GM12874 (cell line): Measurements from ENCODE around the gene C18orf63.

ENCODE experiments used
- TF ChIP-seq, protein P1 (sequence below): IDR thresholded peaks from 2 replicates; pipeline ENCODE4 v1.5.1; 2011; ENCODE audit warnings: low read depth, mild to moderate bottlenecking, control low read depth, low read length, moderate library complexity; ENCODE audit not compliant: insufficient read depth

Gene C18orf63

DNA sequence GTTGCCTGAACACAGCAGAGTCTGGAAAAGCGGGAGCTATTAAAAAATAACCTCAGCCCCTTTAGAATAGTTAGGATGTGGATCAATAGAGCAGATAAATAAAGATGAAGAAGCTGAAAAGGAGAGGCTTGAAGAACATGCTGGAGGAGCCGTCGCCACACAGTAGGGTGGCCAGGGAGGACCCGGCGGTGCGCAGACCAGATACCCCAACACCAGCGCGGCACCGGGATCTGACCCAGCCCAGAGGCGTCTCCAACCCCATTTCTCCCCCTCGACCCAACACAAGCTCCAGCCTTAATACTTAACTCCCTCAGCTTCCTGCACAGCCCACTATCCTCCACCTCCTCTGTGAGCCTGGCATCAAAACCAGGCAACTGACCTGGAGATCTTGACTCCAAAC is 39.9 kb upstream of the C18orf63 start:
- TF ChIP-seq, protein P1, sequence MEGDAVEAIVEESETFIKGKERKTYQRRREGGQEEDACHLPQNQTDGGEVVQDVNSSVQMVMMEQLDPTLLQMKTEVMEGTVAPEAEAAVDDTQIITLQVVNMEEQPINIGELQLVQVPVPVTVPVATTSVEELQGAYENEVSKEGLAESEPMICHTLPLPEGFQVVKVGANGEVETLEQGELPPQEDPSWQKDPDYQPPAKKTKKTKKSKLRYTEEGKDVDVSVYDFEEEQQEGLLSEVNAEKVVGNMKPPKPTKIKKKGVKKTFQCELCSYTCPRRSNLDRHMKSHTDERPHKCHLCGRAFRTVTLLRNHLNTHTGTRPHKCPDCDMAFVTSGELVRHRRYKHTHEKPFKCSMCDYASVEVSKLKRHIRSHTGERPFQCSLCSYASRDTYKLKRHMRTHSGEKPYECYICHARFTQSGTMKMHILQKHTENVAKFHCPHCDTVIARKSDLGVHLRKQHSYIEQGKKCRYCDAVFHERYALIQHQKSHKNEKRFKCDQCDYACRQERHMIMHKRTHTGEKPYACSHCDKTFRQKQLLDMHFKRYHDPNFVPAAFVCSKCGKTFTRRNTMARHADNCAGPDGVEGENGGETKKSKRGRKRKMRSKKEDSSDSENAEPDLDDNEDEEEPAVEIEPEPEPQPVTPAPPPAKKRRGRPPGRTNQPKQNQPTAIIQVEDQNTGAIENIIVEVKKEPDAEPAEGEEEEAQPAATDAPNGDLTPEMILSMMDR, result no peak

DNA sequence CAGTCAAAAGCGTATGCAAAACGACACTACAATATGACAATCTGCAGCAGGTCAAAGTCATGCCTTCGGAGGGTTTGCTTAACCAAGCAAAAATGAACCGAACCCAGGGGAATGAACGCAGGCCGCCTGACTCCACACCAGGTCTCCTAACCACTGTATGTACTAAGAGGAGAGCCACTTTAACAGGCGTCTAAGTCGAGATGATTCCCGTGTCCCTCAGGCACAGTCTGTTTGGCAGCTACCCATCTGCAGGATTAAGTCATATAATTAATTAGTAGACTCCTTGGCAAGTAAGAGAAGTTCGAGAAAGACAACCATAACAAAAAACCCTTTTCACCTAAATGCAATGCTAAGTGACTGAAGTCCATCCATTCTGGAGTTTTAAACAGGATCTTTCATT is 39.0 kb upstream of the C18orf63 start:
- TF ChIP-seq, protein P1, result no peak

DNA sequence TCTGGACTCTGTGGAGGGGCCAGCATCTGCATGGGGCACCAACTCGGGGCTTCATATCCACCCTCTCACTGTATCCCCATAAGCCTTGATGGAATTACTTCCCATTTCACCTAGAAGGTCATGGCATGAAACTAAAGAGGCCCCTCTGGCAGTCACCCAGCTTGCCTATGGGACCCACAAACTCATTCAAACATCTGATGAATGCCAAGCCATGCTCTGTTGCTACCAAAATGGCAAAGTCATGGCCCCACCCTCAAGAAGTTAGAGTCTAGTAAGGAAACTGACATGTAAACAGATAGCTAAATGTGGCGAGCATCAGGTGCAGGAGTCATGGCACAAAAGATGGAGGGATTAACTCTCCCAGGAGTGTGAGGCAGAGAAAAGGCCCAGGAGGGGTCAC is 38.3 kb upstream of the C18orf63 start:
- TF ChIP-seq, protein P1, result no peak

GRCh38 chr18:74278058-74278457 is 37.6 kb upstream of the C18orf63 start:
- TF ChIP-seq, protein P1, result no peak

DNA sequence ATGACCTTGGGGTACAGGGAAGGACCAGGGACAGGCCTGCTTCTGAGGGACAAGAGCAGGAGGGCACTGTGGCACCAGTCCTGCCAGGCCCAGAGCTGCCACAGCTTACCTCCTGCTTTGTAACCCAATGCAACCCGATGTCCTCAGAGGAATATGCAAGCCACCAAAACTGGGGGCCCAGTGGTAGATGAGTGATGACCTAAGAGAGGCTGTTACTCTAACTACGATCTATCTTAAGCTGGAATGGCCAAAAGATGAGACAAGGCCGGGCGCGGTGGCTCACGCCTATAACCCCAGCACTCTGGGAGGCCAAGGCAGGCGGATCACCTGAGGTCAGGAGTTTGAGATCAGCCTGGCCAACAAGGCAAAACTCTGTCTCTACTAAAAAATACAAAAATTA is 36.7 kb upstream of the C18orf63 start:
- TF ChIP-seq, protein P1, result no peak

DNA sequence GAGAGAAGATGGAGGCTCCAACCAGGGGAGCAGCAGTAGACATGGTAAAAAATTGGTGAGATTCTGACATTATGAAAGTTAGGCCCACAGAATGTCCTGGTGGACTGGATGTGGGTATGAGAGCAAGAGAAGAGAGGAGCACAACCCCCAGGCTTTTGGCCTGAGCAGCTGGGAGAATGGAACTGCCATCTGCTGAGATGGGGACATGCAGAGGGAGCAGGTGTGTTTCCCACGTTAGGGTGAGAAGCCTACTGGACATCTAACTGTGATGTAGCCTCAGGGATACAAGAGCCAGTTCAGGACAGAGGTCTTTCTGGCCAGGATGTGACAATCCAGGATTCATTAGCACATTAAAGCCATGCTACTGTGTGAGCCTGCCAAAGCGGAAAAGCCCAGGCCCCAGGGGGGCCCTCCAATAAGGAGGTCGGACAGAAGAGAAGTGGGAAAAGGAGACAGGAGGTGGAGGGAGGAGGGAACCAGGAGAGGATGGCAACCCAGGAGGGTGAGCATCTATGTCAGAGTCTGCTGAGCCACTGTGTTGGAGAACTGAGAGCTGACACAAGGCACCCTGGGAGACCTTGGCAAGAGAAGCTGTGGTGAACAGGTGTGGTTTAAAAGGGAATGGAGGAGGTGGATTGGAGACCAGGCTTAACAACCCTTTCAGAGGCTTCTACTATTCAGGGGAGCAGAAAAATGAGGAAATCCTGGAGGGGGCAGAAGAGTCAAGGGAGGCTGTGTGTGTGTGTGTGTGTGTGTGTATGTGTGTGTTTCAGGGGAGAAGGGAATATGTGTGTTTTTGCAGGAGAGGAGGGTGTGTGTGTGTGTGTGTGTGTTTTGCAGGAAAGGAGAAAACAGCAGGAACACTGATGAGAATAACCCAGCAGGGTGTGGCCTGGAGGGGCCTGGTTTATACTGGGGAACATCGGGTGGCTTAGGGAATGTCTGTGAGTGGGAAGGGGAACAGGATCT is 34.3 kb upstream of the C18orf63 start:
- TF ChIP-seq, protein P1, result no peak

DNA sequence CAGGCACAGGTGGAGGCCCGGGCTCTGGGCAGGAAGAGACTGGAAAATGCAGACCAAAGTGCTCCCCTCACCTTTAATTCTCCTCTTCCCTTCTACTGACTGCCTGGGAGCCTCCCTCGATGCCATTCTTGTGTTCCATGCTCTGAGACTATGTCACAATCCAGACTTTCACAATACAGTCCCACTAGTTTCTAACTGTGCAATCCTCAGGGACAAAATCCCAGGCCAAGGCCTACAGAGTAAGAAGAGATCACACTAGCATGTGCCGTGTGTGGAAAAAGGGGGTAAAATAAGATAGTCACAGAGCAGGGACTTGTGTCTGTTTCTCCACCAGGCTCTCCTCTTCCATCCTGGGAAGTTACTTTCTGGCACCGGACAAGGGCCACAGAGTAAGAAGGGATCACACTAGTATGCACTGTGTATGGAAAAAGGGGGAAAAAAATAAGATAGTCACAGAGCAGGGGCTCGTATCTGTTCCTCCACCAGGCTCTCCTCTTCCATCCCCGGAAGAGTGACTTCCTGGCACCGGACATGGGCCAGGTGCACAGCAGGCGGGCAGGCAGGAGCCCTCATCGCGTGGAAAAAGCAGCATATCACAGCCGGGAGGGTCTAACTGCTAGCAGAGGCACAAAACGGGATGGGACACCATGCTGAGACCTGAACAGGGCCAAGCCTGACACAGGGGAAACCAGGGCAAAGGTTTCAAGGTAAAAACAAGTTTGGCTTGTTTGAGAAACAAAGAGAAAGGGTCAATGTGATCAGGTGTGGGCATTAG is 33.5 kb upstream of the C18orf63 start:
- TF ChIP-seq, protein P1, result no peak
